ENCODE measurements around the gene C11orf98. TPM values are rescaled to one million over a fixed set of nuclear protein-coding genes. Genes with fewer than 3 reads are reported as not detected.
"Not testable (repeated sequence)": the region's sequence is repeated elsewhere in the genome, so short reads cannot be mapped to it uniquely, and the experiment has no call there.

Gene C11orf98
- total RNA-seq, 1 experiment from 2014 or later = 64.8 TPM

DNA sequence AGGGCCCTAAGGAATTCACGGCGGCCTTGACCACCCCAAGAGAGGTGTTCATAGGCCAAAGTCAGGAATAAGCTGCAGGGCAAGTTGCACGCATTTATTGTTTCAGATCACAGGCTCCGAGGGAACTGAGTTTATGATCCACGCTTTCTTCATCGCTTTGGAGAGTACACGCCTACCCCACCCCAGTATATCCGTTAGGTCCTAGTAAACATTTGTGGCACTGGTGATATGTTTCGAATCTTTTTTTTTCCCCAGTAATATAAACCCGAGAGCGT lies 19.4 kb downstream of the C11orf98 start:
- Histone ChIP-seq H3K4me3 (peak overlapping the region; percentile 96), H3K27me3 (no peaks in the 10 kb centered on the region), H3K9me3 (no peaks in the 10 kb centered on the region), H3K36me3 (peaks cover 61% of the 10 kb centered on the region)
- DNase-seq = no peak

DNA sequence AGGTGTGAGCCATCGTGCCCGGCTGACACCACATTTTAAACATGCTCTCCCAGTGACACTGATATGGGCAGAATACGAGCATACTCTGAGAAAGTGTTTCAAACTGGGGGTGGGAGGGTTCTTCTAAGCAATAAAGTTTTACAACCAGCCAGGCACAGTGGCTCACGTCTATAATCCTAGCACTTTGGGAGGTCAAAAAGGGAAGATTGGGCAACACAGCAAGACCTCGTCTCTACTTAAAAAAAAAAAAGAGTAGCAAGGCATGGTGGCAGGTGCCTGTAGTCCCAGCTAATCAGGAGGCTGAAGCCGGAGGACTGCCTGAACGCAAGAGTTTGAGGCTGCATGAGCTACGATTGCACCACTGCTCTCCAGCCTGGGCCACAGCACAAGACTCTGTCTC lies 20.8 kb downstream of the C11orf98 start:
- H3K27me3 ChIP-seq = no peaks in the 10 kb centered on the region
- no peak overlapping the region for H3K4me3 ChIP-seq
- DNase-seq = no peak
- peaks cover 57% of the 10 kb centered on the region for H3K36me3 ChIP-seq
- no peaks in the 10 kb centered on the region for H3K9me3 ChIP-seq

DNA sequence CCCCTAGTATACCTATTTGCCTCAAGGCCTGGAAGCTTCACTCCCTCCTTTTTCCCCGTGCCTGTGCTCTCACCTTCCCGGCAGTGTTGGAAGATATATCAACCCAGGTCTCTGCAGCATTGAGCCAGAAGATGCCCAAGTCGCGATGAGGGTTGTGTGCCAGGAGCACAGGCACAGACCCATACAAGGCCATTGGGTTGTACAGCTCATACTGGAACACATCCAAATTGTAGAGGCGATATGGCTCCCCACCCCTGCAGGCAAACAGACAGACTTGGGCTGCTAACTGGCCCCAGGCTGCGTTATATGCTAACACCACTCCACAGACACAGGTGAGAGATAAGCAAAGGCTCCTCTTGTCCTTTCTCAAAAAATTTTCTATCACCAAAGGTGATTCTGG lies 32.5 kb downstream of the C11orf98 start:
- Histone ChIP-seq H3K9me3 (no peaks in the 10 kb centered on the region), H3K4me3 (no peak overlapping the region), H3K27me3 (no peaks in the 10 kb centered on the region), H3K36me3 (peaks cover 87% of the 10 kb centered on the region)
- no peak for DNase-seq

DNA sequence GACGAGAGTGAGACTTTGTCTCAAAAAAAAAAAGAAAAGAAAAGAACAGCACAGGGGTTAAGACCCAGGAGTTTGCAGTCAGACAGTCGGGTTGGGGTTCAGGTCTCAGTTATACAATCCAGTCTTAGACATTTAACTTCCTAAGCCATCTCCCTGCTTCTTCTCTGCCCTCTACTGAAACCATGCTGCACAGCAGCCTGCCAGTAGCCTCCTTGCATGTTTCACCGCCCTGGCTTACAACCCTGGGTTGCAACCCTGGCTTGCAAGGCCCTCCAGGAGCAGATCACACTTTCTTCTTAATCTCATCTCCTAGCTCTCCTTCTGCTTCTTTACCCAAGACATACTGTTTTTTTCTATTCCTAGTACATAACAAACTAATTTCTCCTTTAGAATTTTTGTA lies 37.3 kb downstream of the C11orf98 start:
- H3K36me3 ChIP-seq = peaks cover 66% of the 10 kb centered on the region
- no peak for DNase-seq
- no peaks in the 10 kb centered on the region for H3K9me3 ChIP-seq
- no peak overlapping the region for H3K4me3 ChIP-seq
- H3K27me3 ChIP-seq = no peaks in the 10 kb centered on the region

DNA sequence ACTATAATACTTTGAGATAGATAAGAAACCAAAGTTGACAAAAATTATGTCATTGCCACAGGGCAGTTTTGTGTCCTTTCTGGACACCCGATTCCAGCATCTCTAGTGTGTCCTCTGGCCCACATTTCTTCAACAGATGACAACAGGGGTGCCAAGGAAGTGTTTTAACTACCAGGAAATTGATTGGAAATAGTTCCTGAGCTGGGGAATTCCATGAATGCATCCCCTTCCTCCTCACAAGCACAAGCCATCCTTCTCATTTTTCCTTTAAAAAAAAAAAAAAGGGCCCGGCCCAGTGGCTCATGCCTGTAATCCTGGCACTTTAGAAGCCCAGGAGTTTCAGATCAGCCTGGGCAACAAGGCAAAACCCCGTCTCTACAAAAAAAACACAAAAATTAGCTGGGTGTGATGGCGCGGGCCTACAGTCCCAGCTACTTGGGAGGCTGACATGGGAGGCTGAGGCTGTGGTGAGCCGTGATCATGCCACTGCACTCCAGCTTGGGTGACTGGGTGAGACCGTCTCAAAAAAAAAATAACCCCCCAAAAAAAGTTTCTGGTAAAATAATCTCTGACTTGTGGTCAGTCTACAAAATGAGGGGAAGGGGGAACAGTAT lies 42.4 kb downstream of the C11orf98 start:
- Histone ChIP-seq H3K9me3 (no peaks in the 10 kb centered on the region), H3K27me3 (no peaks in the 10 kb centered on the region), H3K36me3 (peaks cover 40% of the 10 kb centered on the region), H3K4me3 (peak overlapping the region; percentile 21)
- no peak for DNase-seq

DNA sequence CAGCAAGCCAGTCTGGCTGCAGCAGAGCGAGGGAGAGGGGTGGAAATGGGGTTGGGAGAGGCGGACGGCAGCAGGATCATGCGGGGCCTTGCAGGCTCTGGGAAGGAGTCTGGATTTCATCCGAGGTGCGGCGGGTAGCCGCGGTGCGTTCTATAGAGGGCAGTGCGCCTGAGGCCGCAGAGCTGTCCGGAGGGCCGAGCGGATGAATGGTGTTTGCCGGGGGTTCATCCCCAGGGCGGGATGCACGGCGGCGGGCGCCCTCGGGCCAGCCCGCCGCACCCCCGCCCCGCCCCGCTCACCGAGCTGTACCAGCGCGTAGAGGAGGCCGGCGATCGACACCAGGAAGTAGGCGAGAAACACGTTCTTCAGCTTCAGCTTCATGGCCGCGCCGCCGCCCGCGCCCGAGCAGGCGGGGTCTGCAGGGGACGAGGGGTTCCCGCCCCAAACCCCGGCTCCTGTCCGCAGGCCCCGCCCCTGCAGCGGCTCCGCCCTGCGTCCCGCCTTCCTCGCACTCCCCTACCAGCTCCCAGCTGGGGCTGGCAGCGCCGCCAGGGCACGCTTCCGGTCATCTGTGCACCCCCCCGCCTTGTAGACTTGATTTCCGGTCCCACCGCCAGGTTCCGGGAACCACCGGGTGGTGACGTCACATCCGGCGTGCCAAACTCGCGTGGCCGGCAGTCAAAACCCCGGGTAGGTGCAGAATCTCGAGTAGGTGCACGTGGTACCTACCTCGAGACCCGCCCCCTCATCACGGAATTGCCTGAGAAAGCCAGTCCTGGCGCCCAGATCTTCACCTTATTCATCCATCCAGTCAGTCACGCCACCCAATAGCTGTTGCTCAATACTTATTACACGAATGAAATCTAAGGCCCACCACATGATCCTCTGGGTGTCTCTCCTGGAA lies 43.2 kb downstream of the C11orf98 start, which contains the start of gene B3GAT3:
TSS of gene B3GAT3 (minus strand) at position 420 of the 904 bp plus-strand sequence. CDS start at position 381, 39 bp downstream.
- Histone ChIP-seq H3K27me3 (no peaks in the 10 kb centered on the region), H3K9me3 (no peaks in the 10 kb centered on the region), H3K36me3 (peaks cover 38% of the 10 kb centered on the region), H3K4me3 (peak within 1 kb of the TSS; percentile 73)
- DNase-seq = peak; percentile 99

DNA sequence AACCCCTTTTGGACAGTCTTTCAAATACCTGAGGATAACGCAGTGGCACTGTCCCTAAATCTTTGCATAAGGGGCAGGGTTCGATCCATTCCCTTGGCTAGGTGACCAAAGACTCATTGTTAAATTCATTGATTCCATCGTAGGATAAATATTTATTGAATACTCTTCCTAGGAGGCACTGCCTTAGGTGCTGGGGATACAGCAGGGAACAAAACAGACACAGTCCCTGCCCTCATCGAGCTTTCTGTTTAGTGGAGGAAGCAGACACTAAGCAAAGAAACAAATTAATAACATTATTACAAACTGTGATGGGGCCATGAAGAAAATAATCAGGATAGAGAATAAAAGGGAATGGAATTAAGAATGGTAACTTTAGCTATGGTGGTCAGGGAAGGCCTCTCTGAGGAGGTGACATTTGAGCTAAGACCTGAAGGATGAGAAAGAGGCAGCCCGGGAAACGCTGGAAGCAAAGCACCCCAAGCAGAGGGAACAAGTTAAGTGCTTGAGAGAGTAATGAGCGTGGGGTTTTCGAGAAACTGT lies 43.9 kb downstream of the C11orf98 start:
- peaks cover 32% of the 10 kb centered on the region for H3K36me3 ChIP-seq
- peak overlapping the region; percentile 73 for H3K4me3 ChIP-seq
- no peak for DNase-seq
- no peaks in the 10 kb centered on the region for H3K27me3 ChIP-seq
- H3K9me3 ChIP-seq = no peaks in the 10 kb centered on the region

DNA sequence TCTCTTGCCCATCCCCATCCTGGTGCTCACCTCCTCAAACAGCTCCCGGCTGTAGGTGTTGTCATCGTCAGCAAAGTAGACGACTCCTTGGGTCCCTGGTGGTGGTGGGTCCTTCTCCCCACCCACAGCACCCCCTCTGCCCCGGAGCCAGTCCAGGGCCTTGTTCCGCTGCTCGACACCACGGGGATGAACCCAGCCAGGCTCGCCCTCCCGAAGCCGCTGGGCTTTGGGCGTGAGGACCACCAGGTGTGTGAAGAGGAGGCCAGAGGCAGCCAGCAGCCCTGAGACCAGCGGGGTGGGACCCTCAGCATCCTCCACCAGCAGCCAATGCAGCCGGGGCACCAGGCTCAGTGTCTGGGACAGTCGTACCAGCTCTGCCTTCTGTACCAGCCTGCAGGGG lies 48.1 kb downstream of the C11orf98 start:
- H3K4me3 ChIP-seq, H3K27me3 ChIP-seq, H3K9me3 ChIP-seq, DNase-seq: not testable (repeated sequence)
- H3K36me3 ChIP-seq = peaks cover 29% of the 10 kb centered on the region

DNA sequence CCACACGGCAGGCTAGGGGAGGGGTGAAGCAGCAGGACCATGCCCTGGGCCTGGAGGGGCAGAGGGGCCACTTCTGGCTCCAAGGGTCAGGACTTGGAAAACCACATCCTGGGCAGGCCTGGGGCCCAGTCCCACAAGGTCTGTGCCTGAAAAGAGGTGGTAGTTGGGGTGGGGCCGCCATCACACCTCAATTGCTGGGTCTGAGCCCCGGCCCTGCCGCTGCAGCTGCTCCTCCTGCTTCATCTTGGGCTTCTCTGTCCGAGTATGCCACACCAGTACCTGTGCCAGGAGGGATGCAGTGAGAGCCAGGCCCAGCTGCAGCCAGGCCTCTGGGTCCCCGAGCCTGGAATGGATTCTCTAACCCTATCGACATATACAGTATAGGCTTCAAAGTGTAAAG lies 49.5 kb downstream of the C11orf98 start:
- Histone ChIP-seq H3K4me3 (no peak overlapping the region), H3K9me3 (no peaks in the 10 kb centered on the region), H3K36me3 (peaks cover 32% of the 10 kb centered on the region), H3K27me3 (no peaks in the 10 kb centered on the region)
- DNase-seq = no peak

DNA sequence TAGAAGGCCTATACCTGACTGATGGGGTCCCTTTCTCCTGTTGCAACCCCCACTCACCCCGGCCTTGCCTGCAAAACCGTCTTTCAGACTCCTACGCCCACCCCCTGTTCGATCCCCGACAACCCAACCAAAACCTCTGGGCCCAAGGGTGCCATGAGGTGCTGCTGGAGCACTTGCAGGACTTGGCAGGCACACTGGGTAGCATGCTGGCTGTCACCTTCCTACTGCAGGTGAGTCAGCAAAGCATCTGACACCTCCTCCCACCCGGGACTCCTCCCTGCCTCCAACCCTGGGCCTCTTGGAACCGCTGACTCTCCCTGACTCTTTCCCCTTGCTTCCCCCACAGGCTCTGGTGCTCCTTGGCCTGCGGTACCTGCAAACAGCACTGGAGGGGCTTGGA lies 50.7 kb downstream of the C11orf98 start:
- H3K36me3 ChIP-seq = peaks cover 36% of the 10 kb centered on the region
- H3K27me3 ChIP-seq = no peaks in the 10 kb centered on the region
- H3K9me3 ChIP-seq = no peaks in the 10 kb centered on the region
- H3K4me3 ChIP-seq = no peak overlapping the region
- peak; percentile 27 for DNase-seq

DNA sequence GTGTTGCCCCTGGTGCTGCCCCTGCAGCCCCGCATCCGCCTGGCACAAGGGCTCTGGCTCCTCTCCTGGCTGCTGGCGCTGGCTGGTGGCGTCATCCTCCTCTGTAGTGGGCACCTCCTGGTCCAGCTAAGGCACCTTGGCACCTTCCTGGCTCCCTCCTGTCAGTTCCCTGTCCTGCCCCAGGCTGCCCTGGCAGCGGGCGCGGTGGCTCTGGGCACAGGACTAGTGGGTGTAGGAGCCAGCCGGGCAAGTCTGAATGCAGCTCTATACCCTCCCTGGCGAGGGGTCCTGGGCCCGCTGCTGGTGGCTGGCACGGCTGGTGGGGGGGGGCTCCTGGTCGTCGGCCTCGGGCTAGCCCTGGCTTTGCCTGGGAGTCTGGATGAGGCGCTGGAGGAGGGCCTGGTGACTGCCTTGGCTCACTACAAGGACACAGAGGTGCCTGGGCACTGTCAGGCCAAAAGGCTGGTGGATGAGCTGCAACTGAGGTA lies 51.7 kb downstream of the C11orf98 start:
- Histone ChIP-seq H3K36me3 (peaks cover 36% of the 10 kb centered on the region), H3K27me3 (no peaks in the 10 kb centered on the region), H3K9me3 (no peaks in the 10 kb centered on the region), H3K4me3 (no peak overlapping the region; the same call in 1 of the 2 replicates)
- no peak for DNase-seq

Other genes with a start within 250 kb of the C11orf98 start
- not detected in 2 replicates for gene SCGB1A1, start 246.2 kb downstream of the C11orf98 start, total RNA-seq (2014; rRNA removed; shearing (Covaris generic); ENCODE audit: low replicate concordance)
- 110 and 122 TPM in 2 replicates for gene AHNAK, start 118.4 kb downstream of the C11orf98 start, total RNA-seq (2014; rRNA removed; shearing (Covaris generic); ENCODE audit: low replicate concordance)
- 2,571 and 3,577 TPM in 2 replicates for gene EEF1G, start 91.3 kb downstream of the C11orf98 start, total RNA-seq (2014; rRNA removed; shearing (Covaris generic); ENCODE audit: low replicate concordance)
- 11.1 and 20.3 TPM in 2 replicates for gene TUT1, start 73.7 kb downstream of the C11orf98 start, total RNA-seq (2014; rRNA removed; shearing (Covaris generic); ENCODE audit: low replicate concordance)
- gene MTA2, start 63.3 kb downstream of the C11orf98 start, total RNA-seq (2014; rRNA removed; shearing (Covaris generic); ENCODE audit: low replicate concordance) = 84.9 and 117 TPM in 2 replicates
- gene EML3, start 52.4 kb downstream of the C11orf98 start, total RNA-seq (2014; rRNA removed; shearing (Covaris generic); ENCODE audit: low replicate concordance) = 18.1 and 20.9 TPM in 2 replicates
- gene ROM1, start 52.0 kb downstream of the C11orf98 start, total RNA-seq (2014; rRNA removed; shearing (Covaris generic); ENCODE audit: low replicate concordance) = 2.5 and 8.5 TPM in 2 replicates
- 24.6 and 32.9 TPM in 2 replicates for gene B3GAT3, start 43.2 kb downstream of the C11orf98 start, total RNA-seq (2014; rRNA removed; shearing (Covaris generic); ENCODE audit: low replicate concordance)
- gene GANAB, start 18.6 kb downstream of the C11orf98 start, total RNA-seq (2014; rRNA removed; shearing (Covaris generic); ENCODE audit: low replicate concordance) = 496 and 667 TPM in 2 replicates
- gene INTS5, start 11.9 kb downstream of the C11orf98 start, total RNA-seq (2014; rRNA removed; shearing (Covaris generic); ENCODE audit: low replicate concordance) = 8.0 and 22.8 TPM in 2 replicates
- gene CSKMT, start 102 bp upstream of the C11orf98 start, total RNA-seq (2014; rRNA removed; shearing (Covaris generic); ENCODE audit: low replicate concordance) = 10.9 and 14.9 TPM in 2 replicates
- gene UQCC3, start 6.5 kb upstream of the C11orf98 start, total RNA-seq (2014; rRNA removed; shearing (Covaris generic); ENCODE audit: low replicate concordance) = 16.4 and 22.2 TPM in 2 replicates
- 4.7 and 9.8 TPM in 2 replicates for gene LBHD1, start 7.1 kb upstream of the C11orf98 start, total RNA-seq (2014; rRNA removed; shearing (Covaris generic); ENCODE audit: low replicate concordance)
- gene UBXN1, start 13.9 kb upstream of the C11orf98 start, total RNA-seq (2014; rRNA removed; shearing (Covaris generic); ENCODE audit: low replicate concordance) = 85.5 and 147 TPM in 2 replicates
- 1.4 and 2.3 TPM in 2 replicates for gene LRRN4CL, start 24.3 kb upstream of the C11orf98 start, total RNA-seq (2014; rRNA removed; shearing (Covaris generic); ENCODE audit: low replicate concordance)
- gene BSCL2, start 42.2 kb upstream of the C11orf98 start, total RNA-seq (2014; rRNA removed; shearing (Covaris generic); ENCODE audit: low replicate concordance) = 57.4 and 185 TPM in 2 replicates
- not detected in 2 replicates for gene GNG3, start 42.5 kb upstream of the C11orf98 start, total RNA-seq (2014; rRNA removed; shearing (Covaris generic); ENCODE audit: low replicate concordance)
- gene HNRNPUL2, start 62.2 kb upstream of the C11orf98 start, total RNA-seq (2014; rRNA removed; shearing (Covaris generic); ENCODE audit: low replicate concordance) = 2.1 and 4.5 TPM in 2 replicates
- 31.8 and 42.3 TPM in 2 replicates for gene TTC9C, start 63.3 kb upstream of the C11orf98 start, total RNA-seq (2014; rRNA removed; shearing (Covaris generic); ENCODE audit: low replicate concordance)
- 8.5 and 19.1 TPM in 2 replicates for gene ZBTB3, start 89.0 kb upstream of the C11orf98 start, total RNA-seq (2014; rRNA removed; shearing (Covaris generic); ENCODE audit: low replicate concordance)
- gene POLR2G, start 96.4 kb upstream of the C11orf98 start, total RNA-seq (2014; rRNA removed; shearing (Covaris generic); ENCODE audit: low replicate concordance) = 77.9 and 85.4 TPM in 2 replicates
- gene TAF6L, start 106.2 kb upstream of the C11orf98 start, total RNA-seq (2014; rRNA removed; shearing (Covaris generic); ENCODE audit: low replicate concordance) = 22.9 and 28.7 TPM in 2 replicates
- 27.5 and 46.6 TPM in 2 replicates for gene TMEM179B, start 122.2 kb upstream of the C11orf98 start, total RNA-seq (2014; rRNA removed; shearing (Covaris generic); ENCODE audit: low replicate concordance)
- 13.8 and 32.0 TPM in 2 replicates for gene TMEM223, start 126.8 kb upstream of the C11orf98 start, total RNA-seq (2014; rRNA removed; shearing (Covaris generic); ENCODE audit: low replicate concordance)
- 5.4 and 15.6 TPM in 2 replicates for gene NXF1, start 140.2 kb upstream of the C11orf98 start, total RNA-seq (2014; rRNA removed; shearing (Covaris generic); ENCODE audit: low replicate concordance)
- gene STX5, start 166.8 kb upstream of the C11orf98 start, total RNA-seq (2014; rRNA removed; shearing (Covaris generic); ENCODE audit: low replicate concordance) = 28.0 and 42.3 TPM in 2 replicates
- gene TEX54, start 167.6 kb upstream of the C11orf98 start, total RNA-seq (2014; rRNA removed; shearing (Covaris generic); ENCODE audit: low replicate concordance) = not detected in 2 replicates
- 135 and 139 TPM in 2 replicates for gene WDR74, start 174.4 kb upstream of the C11orf98 start, total RNA-seq (2014; rRNA removed; shearing (Covaris generic); ENCODE audit: low replicate concordance)
- gene SLC3A2, start 215.7 kb upstream of the C11orf98 start, total RNA-seq (2014; rRNA removed; shearing (Covaris generic); ENCODE audit: low replicate concordance) = 545 and 579 TPM in 2 replicates